Right lung (tissue), 5 donors: ENCODE measurements around the gene AHCYL2. TPM values are rescaled to one million over a fixed set of nuclear protein-coding genes. Genes with fewer than 3 reads are reported as not detected.
"Not testable (repeated sequence)": the region's sequence is repeated elsewhere in the genome, so short reads cannot be mapped to it uniquely, and the experiment has no call there.

Experiments
- DNase-seq, 2 donors: peaks; one replicate each; pipeline ENCODE4 v3.0.0-alpha.2; 2013
- polyA plus RNA-seq, 5 donors: library from polyadenylated mRNA; unstranded; fragments of 120-200 nt; gene quantifications; one replicate each; pipeline versions ENCODE4 v1.2.1 to v1.2.3, GENCODE V29; 2013; ENCODE audit warnings: inconsistent platforms in 1 of 5, low replicate concordance in 1 of 5; ENCODE audit not compliant: insufficient read length in 5 of 5, insufficient read depth in 1 of 5

AHCYL2 gene
- polyA plus RNA-seq, 5 donors: 15.9 to 20.8 (median 19.8) TPM

DNA sequence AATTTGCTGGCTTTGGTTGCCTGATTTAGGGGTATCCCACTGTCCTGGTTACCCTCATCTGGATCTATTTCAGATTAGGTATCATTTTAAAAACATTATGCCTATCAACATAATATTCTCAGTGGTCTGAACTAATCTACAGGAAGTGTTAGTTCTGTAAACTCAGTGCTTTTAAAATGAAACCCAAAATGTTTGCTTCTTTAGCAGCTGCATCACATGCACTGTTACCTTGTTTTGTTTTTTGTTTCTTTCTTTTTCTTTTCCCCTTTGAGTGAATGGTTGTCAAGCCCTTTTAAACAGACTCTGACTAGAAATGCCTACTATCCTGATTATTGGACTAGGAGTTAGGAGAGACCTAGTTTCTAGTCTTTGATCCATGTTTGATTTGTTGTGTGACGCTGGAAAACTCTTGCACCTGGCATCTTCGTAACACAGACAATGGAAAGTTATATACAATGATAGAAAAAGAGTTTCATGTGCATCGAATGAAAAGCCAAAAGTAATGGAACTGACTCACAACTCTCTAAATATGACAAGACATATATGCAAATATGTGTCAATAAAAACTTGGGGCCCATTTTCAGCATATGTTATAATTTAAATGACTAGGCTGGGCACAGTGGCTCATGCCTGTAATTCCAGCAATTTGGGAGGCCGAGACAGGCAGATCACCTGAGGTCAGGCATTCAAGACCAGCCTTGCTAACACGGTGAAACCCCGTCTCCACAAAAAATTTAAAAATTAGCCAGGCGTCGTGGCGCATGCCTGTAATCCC is 157.1 kb downstream of the AHCYL2 start:
- DNase-seq: no peak

DNA sequence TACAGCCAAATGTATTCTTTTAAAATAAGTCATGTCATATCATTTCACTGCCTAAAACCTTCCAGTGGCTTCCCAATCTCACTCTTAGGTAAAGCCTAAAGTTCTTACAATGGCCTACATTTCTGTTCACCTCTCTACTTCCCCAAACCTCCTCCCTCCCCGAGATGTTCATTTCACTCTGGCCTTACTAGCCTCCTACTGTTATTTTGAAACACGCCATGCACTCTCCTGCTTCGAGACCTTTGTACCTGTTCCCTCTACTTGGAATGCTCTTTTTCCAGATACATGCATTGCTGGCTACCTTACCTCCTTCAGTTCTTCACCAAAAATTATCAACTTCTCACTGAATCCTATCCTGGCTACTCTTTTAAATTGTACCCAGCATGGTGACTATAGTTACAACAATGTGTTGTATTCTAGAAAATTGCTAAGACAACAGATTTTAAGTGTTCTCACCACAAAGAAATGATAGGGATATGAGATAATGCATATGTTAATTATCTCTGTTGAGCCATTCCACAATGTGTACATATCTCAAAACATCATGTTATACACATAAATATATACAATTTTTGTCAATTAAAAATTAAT is 158.8 kb downstream of the AHCYL2 start:
- no peak for DNase-seq

DNA sequence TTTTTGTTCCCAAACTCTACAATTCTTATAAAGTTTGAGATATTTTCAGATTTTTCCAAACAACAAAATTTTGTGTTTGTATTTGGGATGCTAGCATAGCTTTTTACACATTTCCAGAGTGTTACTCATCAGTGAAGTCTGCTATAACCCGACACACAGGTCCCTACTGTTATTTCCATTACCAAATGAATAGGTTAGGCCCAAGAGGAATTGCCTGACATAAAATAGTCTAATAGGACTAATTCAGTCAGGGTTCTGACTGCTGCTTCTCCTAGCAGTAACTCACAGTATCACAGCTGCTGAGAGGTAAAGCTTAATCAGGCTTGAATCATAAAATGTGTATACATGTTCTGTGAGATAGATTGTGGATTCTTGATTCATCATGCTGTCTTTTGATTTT is 160.3 kb downstream of the AHCYL2 start:
- DNase-seq: no peak

DNA sequence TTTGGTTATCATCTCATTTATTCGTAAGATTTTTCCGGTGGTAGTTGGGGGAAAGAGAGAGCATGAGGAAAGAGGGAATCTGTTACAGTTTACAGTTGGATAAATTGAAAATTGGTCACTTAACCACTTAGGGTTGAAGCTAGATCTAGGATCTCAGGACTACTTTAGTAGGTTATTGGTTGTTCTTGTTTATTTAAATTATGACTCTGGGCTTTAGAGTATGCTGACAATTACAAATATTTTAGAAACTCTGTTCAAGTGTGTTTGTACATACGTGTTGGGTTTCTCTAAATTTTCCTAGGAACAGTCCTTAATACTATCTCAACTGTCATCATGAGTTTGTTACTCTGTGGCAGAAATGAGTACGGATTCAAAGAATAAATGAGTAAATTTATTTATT is 160.8 kb downstream of the AHCYL2 start:
- no peak for DNase-seq

DNA sequence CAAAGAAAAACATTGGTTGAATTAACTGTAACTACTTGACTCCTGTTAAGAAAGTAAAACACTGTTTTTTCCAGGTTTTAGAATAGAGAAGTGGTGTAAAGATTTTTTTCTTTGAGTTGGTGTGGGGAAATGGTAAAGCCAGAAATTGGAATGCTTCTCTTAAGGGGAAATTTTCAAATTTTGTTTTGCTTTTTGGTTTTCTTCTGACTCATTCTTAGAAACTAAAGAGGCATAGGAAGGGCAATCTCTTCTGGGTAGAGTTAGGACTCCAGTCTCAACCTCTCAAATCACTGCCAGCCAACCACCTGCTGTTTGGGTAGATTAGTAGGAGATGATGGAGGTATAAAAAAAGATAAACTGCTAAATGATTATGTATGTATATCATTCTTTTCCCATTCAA is 161.7 kb downstream of the AHCYL2 start:
- DNase-seq: no peak

DNA sequence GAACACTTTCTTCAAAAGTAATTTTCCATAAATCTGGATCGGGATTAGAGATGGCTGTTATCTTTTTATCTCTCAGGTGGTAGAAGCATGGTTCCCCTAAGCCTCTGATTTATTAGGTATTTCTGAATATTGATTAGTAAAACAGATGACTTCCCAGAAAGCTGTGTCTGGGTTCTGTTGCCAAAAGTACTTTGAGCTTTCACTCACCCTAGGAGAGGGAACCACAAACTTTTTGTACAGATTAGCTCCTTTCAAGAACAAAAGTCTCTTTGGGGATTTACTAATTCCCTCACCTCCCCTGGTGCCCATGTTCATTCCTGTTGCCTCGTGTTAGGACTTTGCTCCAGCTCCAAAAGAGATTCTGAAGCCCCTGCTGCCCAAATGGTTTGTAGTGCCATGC is 162.7 kb downstream of the AHCYL2 start:
- no peak for DNase-seq

DNA sequence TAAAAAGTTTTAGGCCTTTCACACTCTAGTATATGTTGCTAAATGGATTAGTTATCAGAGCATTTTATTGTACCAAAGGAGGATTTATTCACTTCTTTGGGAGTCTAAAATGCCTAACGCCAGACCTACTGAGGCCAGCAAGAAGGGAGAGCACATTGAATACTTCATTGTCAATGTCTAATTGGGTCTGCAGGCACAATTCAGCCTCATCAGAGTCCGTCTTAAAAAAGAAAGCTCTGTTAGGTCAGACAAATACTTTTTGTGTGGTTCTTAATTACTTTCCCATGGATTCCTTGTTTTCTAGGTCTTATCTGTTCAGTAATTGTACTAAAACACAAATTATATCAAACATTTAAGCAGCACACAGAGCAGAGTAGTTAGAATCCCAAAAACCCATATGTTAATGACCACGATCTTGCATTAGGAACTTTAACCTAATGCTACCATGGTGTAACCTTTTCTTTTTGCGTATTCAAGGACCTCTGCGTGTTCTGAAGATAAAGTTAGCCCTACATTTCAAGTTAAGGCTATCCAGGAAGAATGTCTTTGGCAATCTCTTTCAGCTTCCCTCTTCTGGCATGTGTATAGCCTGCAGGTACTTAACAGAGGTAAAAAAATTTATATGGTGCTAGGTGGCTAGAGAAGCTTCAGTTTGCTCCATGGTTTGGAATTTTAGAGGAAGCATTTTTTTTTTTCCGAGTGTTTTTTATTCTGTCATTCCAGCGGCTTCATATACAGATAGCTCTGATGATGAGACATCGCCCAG is 163.7 kb downstream of the AHCYL2 start:
- DNase-seq: no peak

DNA sequence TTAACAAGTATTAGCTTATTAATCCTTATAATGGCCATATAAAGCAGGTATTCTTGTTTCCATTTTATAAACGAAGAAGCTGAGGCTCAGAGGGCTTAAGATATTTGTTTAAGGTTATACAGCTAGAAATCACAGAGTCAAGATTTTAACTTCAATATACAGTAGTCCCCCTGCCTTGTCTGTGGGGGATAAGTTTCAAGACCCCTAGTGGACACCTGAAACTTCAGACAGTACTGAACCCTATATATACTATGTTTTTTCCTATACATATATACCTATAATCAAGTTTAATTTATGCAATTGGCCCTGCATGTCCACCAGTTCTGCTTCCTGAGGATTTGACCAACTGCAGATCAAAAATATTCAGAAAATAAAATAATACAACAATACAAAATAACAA is 165.0 kb downstream of the AHCYL2 start:
- no peak for DNase-seq

DNA sequence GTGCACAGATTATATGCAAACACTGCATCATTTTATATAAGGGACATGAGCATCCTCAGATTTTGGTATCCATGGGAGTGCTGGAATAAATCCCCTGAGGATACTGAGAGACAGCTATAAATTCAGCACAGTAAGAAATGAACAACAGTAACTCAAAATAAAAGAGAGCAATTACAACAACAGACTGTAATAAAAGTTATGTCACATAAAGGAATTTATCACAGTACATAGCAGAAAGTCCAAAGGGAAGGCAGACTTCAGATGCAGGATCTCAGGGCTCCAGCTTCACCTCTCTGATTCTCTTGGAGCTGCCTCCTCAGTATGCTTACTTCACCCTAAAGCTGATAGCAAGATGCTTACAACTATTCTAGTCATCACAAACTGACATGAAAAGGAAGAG is 165.5 kb downstream of the AHCYL2 start:
- no peak for DNase-seq

DNA sequence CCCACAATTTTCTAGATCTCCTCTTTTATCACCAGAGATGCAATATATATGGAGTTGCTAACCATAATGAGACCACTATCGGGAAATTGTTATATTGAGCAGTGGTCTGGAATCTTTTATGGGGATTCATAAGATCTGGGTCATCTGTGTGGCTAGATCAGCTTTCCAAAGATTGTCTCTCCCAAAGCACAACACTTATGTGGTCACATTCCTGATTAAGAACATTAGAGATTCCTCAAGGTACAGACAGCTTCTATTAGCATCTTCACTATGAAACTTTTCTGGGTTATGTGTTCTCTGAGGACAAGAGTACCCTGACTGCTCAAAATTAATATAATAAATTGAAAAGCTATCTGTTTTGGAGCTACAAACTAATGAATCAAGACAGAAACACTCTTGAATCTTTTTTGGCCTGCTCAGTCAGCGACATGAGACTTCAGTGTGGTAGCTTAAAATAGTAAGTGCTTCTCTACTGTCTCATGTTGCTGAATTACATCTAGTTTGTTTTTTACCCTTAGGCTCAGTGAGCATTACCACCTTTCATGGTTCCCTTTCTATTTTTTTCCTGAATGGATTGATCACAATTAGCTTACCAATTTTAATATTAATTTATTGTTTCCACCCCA is 166.8 kb downstream of the AHCYL2 start:
- no peak for DNase-seq

DNA sequence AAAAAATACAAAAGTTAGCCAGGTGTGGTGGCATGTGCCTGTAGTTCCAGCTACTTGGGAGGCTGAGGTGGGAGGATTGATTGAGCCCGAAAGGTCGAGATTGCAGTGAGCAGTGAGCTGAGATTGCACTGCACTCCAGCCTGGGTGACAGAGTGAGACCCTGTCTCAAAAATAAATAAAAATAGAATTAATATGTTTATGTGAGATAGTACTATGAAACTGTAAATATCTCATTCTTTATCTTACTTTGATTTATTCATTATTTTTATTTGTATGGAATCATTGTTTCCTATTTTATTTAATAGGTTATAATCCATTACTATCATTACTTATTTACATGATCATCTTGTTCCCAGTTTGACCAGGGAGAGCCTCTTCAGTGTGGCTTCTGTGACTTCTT is 168.4 kb downstream of the AHCYL2 start:
- no peak for DNase-seq

DNA sequence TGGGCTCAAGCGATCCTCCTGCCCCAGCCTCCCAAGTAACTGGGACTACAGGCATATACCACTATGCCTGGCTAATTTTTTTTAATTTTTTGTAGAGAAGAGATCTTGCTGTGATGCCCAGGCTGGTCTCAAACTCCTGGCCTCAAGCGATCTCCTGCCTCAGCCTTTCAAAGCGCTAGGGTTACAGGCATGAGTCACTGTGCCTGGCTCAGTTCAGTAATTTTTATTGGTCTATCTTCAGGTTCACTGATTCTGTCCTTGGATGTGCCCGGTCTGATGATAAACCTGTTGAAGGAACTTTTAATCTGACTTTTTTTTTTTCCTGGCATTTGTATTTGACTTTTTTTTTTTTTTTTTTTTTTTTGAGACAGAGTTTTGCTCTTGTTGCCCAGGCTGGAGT is 169.3 kb downstream of the AHCYL2 start:
- DNase-seq: no peak

DNA sequence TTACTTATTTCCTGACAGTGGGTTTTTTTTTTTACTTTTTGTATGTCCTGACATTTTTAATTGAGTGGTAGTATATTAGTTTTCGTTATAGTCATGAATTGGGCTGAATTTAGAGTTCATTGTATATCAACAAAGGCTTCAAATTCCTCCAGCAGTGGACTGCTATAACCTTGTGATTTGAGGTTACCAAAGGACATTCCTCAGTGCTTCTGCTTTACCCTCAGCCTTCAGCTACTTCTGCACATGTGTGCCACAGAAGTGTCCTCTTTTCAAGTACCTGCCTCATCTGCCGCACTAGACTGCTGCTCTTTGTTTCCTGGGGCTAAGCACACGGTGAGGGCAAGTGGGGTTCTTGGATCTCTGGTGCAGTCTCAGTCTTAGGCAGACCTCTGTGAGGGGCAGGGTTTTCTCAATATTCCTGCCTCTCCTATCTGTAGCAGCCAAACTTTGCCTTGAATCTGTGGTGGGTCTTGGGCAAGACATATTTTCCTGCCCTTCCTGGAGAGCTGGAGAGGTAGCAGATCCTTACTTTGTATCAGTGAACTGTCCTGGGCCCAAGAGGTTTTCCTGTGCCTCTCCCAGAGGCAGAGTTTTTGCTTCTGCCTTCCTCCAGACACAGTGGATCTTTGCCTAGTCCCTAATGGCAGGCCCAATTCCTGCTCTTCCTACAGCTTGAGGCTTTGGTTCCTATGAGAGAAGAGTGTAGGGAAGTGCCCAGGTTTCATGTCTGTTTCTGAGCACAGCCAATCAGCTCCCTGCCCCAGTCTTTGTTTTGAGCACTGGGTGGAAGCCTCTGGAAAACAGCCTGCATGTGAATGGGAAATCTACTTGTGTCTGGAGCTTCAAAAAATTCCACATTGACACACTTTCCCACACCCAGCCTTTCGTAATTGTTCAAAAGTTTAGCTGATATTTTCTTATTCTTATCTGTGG is 170.4 kb downstream of the AHCYL2 start:
- no peak for DNase-seq

DNA sequence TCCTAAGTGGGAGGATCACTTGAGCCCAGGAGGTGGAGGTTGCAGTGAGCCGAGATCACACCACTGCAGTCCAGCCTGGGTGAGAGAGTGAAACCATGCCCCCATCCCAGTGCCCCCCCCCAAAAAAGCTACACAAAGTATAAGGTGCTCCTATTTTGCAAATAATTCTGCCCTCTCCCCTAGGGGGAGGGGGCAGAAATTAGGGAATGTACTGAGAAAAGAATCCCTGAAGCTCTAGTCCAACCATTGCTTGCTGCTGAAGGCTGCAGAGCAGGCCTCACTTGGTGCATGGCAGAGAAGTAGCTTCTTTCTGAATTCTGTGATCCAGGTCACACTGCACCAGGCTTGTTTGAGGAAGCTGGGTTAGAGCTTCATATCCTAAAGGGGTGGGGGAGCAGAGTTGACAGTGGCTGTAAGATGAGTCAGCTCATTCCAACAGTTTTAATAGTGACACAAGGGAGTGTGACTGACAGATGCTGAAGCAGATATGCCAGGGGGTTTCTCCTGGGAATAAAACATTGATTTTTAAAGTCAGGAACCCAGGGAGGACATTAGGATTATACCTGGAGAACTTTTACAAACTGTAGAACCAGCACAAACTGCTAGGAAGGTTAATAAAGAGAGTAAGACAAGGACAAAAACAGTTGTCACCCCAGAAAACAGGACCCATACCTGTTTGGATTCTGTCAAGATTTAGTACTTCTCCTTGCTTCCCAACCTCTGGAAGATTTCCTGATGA is 176.6 kb downstream of the AHCYL2 start:
- DNase-seq: no peak

DNA sequence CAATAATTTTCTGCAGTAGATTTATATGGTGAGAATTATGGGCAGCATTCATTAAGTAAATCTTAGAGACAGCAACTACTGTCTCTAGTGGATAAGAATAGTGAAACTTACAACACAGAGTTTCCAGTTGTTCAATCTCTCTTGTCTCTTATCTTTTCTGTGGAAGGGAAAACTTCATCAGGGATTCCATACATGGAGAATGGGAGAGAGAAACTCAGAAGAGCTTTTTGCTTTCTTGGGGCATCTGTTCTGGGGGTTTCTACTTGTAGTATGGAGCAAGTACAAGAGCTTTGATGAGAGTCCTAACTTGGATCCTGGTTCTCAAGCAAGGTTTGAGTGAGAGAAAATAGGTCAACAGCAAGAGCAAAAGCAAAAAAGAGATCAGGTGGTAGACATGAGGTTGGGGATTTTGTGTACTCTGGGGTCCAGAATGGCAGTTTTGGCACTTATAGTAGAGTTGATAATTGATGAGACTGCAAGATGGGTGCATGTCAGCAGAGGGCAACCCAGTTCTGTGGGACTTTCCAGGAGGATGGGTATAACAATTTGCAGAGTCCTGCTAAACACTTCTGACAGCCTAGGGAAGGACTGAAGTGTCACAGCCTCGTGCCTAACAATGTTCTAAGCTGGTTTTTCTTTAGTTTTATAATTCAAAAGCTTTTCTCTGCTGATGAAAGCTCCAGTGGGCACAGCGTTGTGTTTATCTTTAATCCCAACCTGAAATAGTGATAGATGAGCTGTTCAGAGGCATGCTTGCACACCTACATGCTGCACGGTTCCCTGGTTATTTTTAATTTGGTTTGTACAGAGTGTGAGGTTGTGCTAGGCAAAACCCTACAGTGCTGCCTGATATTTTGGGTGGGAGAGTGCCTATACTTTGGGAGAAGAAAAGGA is 177.4 kb downstream of the AHCYL2 start:
- no peak for DNase-seq

DNA sequence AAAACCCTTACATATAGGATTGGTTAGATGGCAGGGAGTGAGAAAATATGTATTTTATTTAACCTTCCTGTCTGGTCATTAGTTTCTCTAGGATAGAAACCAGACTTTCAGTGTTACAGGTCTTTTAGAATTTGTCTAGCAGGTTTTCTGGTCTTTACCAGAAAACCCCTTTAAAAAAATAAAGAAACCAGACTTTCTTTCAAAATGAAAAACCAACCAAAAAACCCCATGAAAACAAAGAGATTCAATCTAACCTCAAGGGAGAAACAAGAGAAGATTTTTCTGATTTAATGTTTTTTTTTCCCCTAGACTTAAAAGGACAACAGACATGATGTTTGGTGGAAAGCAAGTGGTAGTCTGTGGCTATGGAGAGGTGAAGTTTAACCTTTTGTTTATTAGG is 180.7 kb downstream of the AHCYL2 start:
- no peak for DNase-seq

DNA sequence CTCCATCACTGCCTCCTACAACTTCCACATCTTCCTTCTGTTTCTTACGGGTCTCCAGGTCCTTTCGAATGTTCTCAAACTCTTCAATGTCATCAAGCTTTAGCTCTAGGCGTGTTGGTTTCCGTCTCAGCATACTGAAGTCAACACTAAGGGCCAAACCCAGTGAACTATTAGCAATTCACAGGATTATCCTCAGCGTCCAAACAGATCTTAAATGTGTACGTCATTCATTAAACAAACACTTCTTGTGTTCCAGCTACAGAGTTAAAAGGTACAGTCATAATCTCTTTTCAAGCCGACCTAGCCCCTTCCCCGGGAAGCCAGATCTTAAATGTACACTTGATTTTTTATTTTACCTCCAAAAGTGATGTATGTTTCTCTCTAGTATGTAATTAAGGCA is 185.4 kb downstream of the AHCYL2 start:
- DNase-seq: not testable (repeated sequence)

DNA sequence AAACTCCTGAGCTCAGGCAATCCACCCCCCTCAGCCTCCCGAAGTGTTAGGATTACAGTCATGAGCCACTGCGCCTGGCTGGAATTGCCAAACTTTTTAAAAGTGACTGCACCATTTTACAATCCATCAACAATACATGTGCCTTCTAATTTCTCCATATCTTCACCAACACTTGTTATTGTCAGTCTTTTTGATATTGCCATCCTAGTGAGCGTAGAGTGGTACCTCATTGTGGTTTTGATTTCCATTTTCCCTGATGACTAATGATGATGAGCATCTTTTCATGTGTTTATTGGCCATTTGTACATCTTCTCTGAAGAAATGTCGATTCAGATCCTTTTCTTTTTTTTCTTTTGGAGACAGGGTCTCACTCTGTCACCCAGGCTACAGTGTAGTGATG is 187.7 kb downstream of the AHCYL2 start:
- DNase-seq: no peak

DNA sequence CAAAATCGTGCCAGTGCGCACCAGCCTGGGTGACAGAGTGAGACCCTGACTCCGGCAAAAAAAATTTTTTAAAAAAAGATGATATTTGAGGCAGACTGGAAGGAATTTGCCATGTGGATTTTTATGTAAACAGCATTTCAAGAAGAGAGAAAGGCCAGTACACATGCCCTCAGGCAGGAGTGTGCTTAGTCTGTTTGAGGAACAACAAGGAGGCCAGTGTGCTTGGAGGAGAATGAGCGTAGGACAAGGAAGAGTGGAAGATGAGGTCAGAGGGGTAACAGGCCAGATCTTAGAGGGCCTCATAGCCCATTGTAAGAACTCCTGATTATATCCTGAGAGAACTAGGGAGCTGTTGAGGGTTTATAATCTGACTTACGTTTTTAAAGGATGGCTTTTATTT is 192.2 kb downstream of the AHCYL2 start:
- DNase-seq: no peak
